C1 segment of cervical spinal cord (tissue), 14 donors: ENCODE results near the gene ACTR1A.
"Not testable (repeated sequence)": the region's sequence is repeated elsewhere in the genome, so short reads cannot be mapped to it uniquely, and the experiment has no call there.

Experiments used
- DNase-seq, 14 donors: peaks; one replicate each; lab custom pipeline; 2025; lab: John Stamatoyannopoulos, UW

Gene ACTR1A

GRCh38 chr10:102502337-102503151, at the start of gene ACTR1A:
TSS of gene ACTR1A (minus strand) at chr10:102502712. CDS start at chr10:102502647, 65 bp downstream.
- DNase-seq: peak; percentile 65 to 100 (median 94)

GRCh38 chr10:102550636-102551210, 48.2 kb upstream of the ACTR1A start:
- DNase-seq: no peak

- no peak for DNase-seq
Observed at GRCh38 chr10:102549549-102549948, 47.0 kb upstream of the ACTR1A start.

GRCh38 chr10:102546606-102547320, 44.3 kb upstream of the ACTR1A start:
- peak in 2 of 14 donors; percentile 6 to 87 for DNase-seq

GRCh38 chr10:102545997-102546396, 43.5 kb upstream of the ACTR1A start:
- DNase-seq: peak in 2 of 14 donors; percentile 8 to 45

- DNase-seq: no peak
Observed at GRCh38 chr10:102545265-102545871, 42.9 kb upstream of the ACTR1A start.

GRCh38 chr10:102542800-102543418, 40.4 kb upstream of the ACTR1A start:
- DNase-seq: no peak

GRCh38 chr10:102540023-102540422, 37.5 kb upstream of the ACTR1A start:
- DNase-seq: peak in 1 of 14 donors; percentile 8

GRCh38 chr10:102538811-102539210, 36.3 kb upstream of the ACTR1A start:
- DNase-seq: no peak

GRCh38 chr10:102537948-102538347, 35.4 kb upstream of the ACTR1A start:
- DNase-seq: no peak

GRCh38 chr10:102537367-102537766, 34.9 kb upstream of the ACTR1A start:
- no peak for DNase-seq

GRCh38 chr10:102535481-102536147, 33.1 kb upstream of the ACTR1A start:
- DNase-seq: no peak

- not testable (repeated sequence) for DNase-seq
Observed at GRCh38 chr10:102534966-102535365, 32.5 kb upstream of the ACTR1A start.

GRCh38 chr10:102534333-102534732, 31.8 kb upstream of the ACTR1A start:
- DNase-seq: no peak

- DNase-seq: no peak
Observed at GRCh38 chr10:102527546-102527945, 25.0 kb upstream of the ACTR1A start.

GRCh38 chr10:102524746-102525145, 22.2 kb upstream of the ACTR1A start:
- DNase-seq: no peak

GRCh38 chr10:102523250-102524029, 20.9 kb upstream of the ACTR1A start:
- DNase-seq: no peak

- DNase-seq: no peak
Observed at GRCh38 chr10:102522874-102523249, 20.4 kb upstream of the ACTR1A start.

GRCh38 chr10:102519246-102519825, 16.8 kb upstream of the ACTR1A start:
- DNase-seq: no peak

- DNase-seq: no peak
Observed at GRCh38 chr10:102517553-102517952, 15.0 kb upstream of the ACTR1A start.
